ENCODE measurements around the gene ADK.
"Not testable (repeated sequence)": the region's sequence is repeated elsewhere in the genome, so short reads cannot be mapped to it uniquely, and the experiment has no call there.

ADK gene

GRCh38 chr10:74244097-74244685, 93.2 kb downstream of the ADK start:
- no peak for DNase-seq

DNA sequence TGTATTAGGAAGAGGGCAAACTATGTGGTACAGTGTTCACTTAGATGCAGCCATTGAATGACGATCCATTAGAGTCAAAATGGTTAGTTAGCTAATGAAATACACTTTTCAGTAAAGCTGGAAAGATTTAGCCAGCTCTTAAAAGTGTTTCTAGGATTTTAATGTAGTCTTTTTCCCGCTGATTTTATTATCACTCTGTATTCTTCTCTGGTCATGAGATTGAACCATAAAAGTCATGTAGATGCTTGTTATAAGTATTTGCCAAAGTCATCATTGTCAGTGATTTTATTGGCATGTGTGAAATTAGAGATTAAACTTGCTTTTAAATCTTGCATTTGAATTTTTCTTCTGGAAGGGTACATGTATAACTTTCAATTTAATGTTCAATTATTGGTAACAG, 93.8 kb downstream of the ADK start:
- no peak for DNase-seq

DNA sequence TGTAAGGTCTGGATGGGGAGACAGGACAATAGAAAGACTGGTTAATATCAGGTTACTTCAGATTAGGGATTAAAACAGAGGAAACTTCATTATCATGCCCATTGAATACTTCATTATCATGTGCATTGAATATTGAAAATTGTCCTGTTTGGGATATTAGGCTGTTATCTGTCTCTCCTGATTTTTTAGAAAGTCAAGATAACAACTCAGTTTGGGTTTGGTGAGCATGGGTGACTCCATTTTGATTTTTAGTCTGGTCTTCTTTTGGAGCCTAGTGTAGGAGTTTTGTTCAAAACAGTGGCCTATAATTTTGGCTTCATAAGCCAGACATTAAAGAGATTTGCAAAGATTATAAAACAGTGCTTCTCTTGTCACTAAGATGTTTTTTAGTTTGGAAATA, 95.5 kb downstream of the ADK start:
- no peak for DNase-seq

DNA sequence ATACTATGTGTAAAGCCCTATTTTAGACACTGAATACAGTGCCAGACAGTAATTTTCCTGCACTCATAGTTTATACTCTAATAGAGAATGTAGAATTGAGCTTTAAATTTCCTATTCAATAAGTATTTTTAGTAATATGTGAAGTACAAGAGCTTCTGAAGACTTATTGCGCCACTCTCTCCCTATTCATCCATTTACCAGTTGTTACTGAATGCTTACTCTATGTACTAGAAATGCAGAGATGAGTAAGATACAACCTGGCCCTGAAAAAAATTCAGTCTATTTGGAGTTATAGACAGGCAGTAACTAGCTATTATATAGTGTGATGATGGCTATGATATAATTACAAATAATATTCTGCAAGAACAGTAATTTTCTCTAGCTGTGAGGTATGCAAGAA, 98.8 kb downstream of the ADK start:
- DNase-seq: no peak

GRCh38 chr10:74255214-74255613, 104.2 kb downstream of the ADK start:
- DNase-seq: no peak

DNA sequence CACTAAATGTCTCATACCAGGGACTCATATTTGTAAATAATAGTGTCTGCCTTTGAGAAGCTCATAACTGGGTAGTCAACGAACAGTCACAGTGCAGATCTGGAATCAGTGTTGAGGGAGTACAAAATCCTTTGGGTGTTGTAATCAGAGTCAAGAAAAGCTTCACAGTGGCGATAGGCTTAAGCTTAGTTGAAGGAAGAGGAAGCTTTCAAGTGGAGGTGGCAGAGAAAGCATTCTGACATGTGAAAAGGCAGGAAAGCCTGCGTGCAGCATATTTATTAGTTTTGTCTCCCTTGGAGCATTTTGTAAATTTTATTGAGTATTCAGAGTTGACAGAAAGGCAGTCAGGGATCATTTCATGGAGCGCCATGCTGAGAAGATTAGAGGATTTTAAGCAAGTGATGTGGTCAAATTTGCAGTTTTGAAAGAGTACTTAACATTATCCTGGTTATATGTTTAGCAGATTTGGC, 104.9 kb downstream of the ADK start:
- no peak for DNase-seq

DNA sequence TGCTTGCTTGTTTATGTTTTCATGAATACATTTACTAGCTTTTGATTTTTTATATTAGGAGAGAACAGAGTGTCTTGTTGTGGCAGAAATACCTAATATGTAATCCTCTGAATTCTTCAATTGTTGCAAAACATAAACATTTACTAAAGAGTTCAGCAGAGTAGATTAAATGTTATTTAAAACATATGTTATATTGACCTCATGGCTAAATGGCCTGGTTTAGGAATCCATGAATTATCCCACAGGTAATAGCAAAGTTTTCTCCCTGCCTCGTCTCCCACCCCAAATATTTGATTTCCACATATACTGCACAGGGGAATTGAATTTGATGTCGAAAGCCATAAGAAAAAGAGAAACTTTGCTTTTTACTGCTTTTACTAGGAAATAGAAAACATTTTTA, 111.8 kb downstream of the ADK start:
- no peak for DNase-seq

- DNase-seq: no peak
These were observed 113.0 kb downstream of the ADK start for GRCh38 chr10:74263996-74264395.

DNA sequence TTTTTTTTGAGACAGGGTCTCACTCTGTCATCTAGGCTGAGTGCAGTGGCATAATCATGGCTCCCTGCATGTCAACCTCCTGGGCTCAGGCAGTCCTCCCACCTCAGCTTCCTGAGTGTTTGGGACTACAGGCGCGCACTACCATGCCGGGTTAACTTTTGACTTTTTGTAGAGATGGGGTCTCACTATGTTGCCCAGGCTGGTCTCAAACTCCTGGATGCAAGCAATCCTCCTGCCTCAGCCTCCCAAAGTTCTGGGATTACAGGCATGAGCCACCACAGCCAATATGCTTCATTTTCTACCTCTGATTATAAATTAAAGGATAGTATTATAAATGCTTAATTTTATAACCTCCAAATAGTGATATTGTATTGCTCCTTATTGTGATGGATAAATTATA, 121.3 kb downstream of the ADK start:
- DNase-seq: no peak

GRCh38 chr10:74275755-74276290, 124.8 kb downstream of the ADK start:
- no peak for DNase-seq

DNA sequence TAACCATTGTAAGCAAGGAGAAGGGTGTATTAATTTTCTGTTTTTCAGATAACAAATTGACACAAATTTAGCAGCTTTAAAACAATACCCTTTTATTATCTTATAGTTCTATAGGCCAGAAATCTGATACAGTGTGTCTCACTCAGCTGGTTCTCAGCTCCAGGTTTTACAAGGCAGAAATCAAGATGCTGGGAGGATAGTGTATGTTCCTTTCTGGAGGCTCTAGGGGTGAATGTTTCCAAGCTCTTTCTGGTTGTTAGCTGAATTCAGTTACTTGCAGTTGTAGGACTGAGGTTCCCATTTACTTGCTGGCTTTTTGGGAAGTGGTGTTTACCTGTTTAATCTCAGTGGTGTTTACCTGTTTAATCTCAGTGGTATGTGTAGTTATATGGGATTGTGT, 125.4 kb downstream of the ADK start:
- DNase-seq: no peak

DNA sequence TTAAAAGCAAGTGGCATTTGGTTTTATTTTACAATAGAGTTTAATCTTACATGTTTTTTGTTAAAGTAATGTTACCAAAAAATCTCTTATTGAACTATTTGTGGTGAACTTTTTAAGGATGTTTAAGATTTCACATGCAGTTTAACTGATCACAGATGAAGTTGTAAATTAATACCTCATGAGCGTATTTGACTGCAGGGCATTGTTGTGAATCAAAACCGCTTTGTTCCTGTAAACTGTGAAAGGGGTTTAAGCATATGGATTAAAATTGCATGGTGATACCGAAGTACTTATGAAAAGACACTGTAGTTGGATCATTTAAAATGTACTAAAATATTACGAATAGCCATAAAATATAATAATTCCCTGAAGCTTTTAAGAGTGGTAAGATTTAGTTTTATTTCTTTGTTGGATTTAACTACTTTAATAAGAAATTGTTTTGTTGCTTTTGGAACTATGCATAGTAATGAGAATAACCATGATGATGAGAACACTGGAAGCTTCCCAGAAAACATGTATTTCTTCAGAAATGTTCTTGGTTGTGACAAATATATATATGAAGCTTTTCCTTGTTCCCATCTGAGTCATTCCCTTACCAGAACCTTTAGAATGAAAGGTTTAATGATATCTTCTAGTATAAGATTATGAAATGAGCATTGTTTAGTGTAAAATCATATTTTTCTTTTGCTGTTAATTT, 131.3 kb downstream of the ADK start:
- DNase-seq: no peak

GRCh38 chr10:74282848-74283210, 131.8 kb downstream of the ADK start:
- no peak for DNase-seq

- DNase-seq: no peak
These were observed 138.2 kb downstream of the ADK start for GRCh38 chr10:74289188-74289587.

GRCh38 chr10:74289951-74290350, 138.9 kb downstream of the ADK start:
- DNase-seq: no peak

- DNase-seq: no peak
These were observed 139.7 kb downstream of the ADK start for GRCh38 chr10:74290708-74291107.

DNA sequence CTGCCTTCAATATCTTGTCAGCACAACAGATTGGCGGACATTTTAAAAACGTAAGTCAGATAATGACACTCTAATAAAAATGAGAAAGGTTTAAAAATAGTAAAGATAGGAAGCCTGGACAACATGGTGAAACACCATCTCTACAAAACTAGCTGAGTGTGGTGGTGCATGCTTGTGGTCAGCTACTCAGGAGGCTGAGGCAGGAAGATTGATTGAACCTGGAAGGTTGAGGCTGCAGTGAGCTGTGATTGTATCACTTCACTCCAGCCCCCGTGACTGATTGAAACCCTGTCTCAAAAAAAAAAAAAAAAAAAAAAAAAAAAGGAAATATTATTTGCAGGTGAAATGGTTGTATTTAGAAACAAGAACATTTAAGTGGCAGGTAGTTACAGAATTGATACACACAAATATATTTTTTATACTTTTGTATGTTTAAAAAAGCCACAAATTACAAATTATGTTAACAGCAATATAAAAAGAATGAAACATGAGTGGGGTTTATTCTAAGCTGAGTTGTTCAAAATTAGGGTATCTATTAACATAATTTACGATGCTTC, 141.9 kb downstream of the ADK start:
- DNase-seq: no peak

GRCh38 chr10:74293686-74294371, 142.8 kb downstream of the ADK start:
- DNase-seq: no peak

GRCh38 chr10:74297389-74298080, 146.5 kb downstream of the ADK start:
- DNase-seq: no peak

GRCh38 chr10:74300074-74300621, 149.1 kb downstream of the ADK start:
- DNase-seq: not testable (repeated sequence)

- no peak for DNase-seq
These were observed 149.6 kb downstream of the ADK start for GRCh38 chr10:74300666-74301065.

DNA sequence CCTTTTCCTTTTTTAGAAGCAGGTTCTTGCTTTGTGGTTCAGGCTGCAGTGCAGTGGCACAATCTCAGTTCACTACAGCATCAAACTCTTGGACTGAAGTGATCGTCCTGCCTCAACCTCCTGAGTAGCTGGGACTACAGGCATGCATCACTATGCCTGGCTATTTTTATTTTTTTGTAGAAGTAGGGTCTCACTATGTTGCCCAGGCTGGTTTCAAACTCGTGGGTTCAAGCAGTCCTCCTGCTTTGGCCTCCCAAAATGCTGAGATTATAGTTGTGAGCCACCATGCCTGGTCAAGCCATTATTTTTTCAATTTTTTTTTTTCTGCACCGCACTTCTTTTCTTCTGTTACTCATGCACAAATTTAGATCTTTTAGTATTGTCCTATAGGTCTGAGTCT, 154.7 kb downstream of the ADK start:
- DNase-seq: no peak
